K562 (cell line): Measurements from ENCODE around the gene SLC4A1. TPM values are rescaled to one million over a fixed set of nuclear protein-coding genes. Genes with fewer than 3 reads are reported as not detected.

ENCODE experiments used
- CTCF ChIP-seq, 3 experiments: IDR thresholded peaks in 2 of 3; conservative IDR thresholded peaks in 1 of 3; 2 replicates each; pipeline ENCODE4 v1.5.1; 2011 to 2012; ENCODE audit warnings: low read length in 3 of 3, mild to moderate bottlenecking in 3 of 3, control low read depth in 2 of 3, improper control_type of control experiment in 1 of 3, inconsistent platforms in 1 of 3, low read depth in 1 of 3, mixed read lengths in 1 of 3, moderate library complexity in 1 of 3; ENCODE audit not compliant: insufficient read depth in 2 of 3
- CTCFL ChIP-seq: IDR thresholded peaks from 2 replicates; pipeline ENCODE4 v1.6.1; 2011; ENCODE audit warnings: borderline replicate concordance, low read depth, mild to moderate bottlenecking, moderate library complexity, low read length; ENCODE audit not compliant: insufficient read depth, poor library complexity, severe bottlenecking
- ELF4 ChIP-seq: fragments of 450-650 bp; formaldehyde crosslinking; IDR thresholded peaks from 2 replicates; pipeline ENCODE4 v1.4.0; 2022; ENCODE audit warnings: missing genetic modification characterization
- FOS ChIP-seq: IDR thresholded peaks from 3 replicates; pipeline ENCODE4 v1.6.1; 2011; ENCODE audit not compliant: insufficient read length; ENCODE audit errors: extremely low read depth
- HBP1 ChIP-seq: fragments of 450-650 bp; formaldehyde crosslinking; IDR thresholded peaks from 2 replicates; pipeline ENCODE4 v1.4.0; 2022; ENCODE audit warnings: missing genetic modification characterization
- MYNN ChIP-seq, 2 experiments: sonication (generic); formaldehyde crosslinking in 1 of 2; IDR thresholded peaks; 2 replicates each; pipeline versions ENCODE4 v1.5.0 to v1.6.1; 2016 to 2020; ENCODE audit warnings: antibody characterized with exemption in 1 of 2, missing genetic modification reagents in 1 of 2
- SRSF3 ChIP-seq: fragments of 200-400 bp; formaldehyde crosslinking; IDR thresholded peaks from 2 replicates; pipeline ENCODE4 v1.6.1; 2016; ENCODE audit warnings: mild to moderate bottlenecking, low read length, moderate library complexity; ENCODE audit not compliant: insufficient read depth
- STAT5A ChIP-seq: IDR thresholded peaks from 2 replicates; pipeline ENCODE4 v1.6.1; 2012; ENCODE audit warnings: low read length, inconsistent platforms, borderline replicate concordance
- VEZF1 ChIP-seq: fragments of 200-800 bp; sonication (Bioruptor generic); IDR thresholded peaks from 2 replicates; pipeline ENCODE4 v1.6.1; 2017; ENCODE audit warnings: missing genetic modification characterization, missing compliant biosample characterization
- ZNF707 ChIP-seq: fragments of 250-450 bp; sonication (Bioruptor Pico); conservative IDR thresholded peaks from 2 replicates; pipeline ENCODE4 v1.8.0; 2022; ENCODE audit warnings: inconsistent platforms, mild to moderate bottlenecking, moderate library complexity
- polyA plus RNA-seq, 8 experiments: library from polyadenylated mRNA; depleted of rRNA in 4 of 8; stranded (reverse) in 5 of 8; unstranded in 3 of 8; fragments of >200 nt; fragmentation: Nextera tagmentation in 2 of 8; fragmentation: Illumina TruSeq in 1 of 8; extraction: Ambion mirVana in 2 of 8; extraction: Trizol in 1 of 8; gene quantifications; 2 replicates each; pipeline versions ENCODE4 v1.2.1 to v1.2.3, GENCODE V29; 2011 to 2014; ENCODE audit warnings: inconsistent platforms in 1 of 8, missing spikeins in 1 of 8
- total RNA-seq, 7 experiments: library from RNA; depleted of rRNA in 6 of 7; stranded (reverse); fragments of >200 nt in 6 of 7; fragmentation: Illumina TruSeq in 2 of 7; extraction: Trizol in 2 of 7; gene quantifications; 2 replicates each; pipeline versions ENCODE4 v1.2.1 to v1.2.3, GENCODE V29; 2011 to 2021; ENCODE audit warnings: low replicate concordance in 1 of 7

SLC4A1 gene
- total and polyA plus RNA-seq, 9 of the 15 experiments (the other 6 are each of a cell fraction or from before 2014, with no cell fraction given) = 0.14 to 1.00 (median 0.53) TPM

GRCh38 chr17:44205962-44206824 lies 61.7 kb downstream of the SLC4A1 start (continued):
- peak; percentile 28 to 52 (median 48); a peak in 4 of 6 replicates for TF ChIP-seq CTCF (IDR thresholded peaks at IDR 0.05 in 2 of 3, conservative IDR thresholded peaks at IDR 0.05 in 1 of 3; ENCODE audit: insufficient read depth in 2 of 3, low read depth in 1 of 3, low read length in 3 of 3)
- TF ChIP-seq SRSF3 = no peak
- peak; percentile 3 for TF ChIP-seq CTCFL
- TF ChIP-seq ELF4 (CRISPR knock-in tag) = 0 out of 2 replicates have a peak, but pooled peaks have one; percentile 61
- peak; percentile 43; the same call in 1 of the 2 replicates for TF ChIP-seq MYNN (IDR thresholded peaks at IDR 0.05)
- TF ChIP-seq MYNN (CRISPR knock-in tag; IDR thresholded peaks at IDR 0.05) = no peak
- TF ChIP-seq FOS = no peak
- TF ChIP-seq STAT5A = peak; percentile 28; the same call in 1 of the 2 replicates
- no peak for TF ChIP-seq ZNF707 (CRISPR knock-in tag)
- peak; percentile 54; the same call in 1 of the 2 replicates for TF ChIP-seq HBP1 (CRISPR knock-in tag)
- 0 out of 2 replicates have a peak, but pooled peaks have one; percentile 22 for TF ChIP-seq VEZF1 (CRISPR knock-in tag)
